ENCODE measurements around the gene FAM107B.
"Not testable (repeated sequence)": the region's sequence is repeated elsewhere in the genome, so short reads cannot be mapped to it uniquely, and the experiment has no call there.

Gene FAM107B

GRCh38 chr10:14731875-14732512 lies 42.7 kb downstream of the FAM107B start:
- no peak for DNase-seq

GRCh38 chr10:14728346-14728745 lies 46.4 kb downstream of the FAM107B start:
- DNase-seq = no peak

- no peak for DNase-seq
Measured at GRCh38 chr10:14727924-14728323, 46.8 kb downstream of the FAM107B start.

- no peak for DNase-seq
Measured at GRCh38 chr10:14727465-14727864, 47.2 kb downstream of the FAM107B start.

- no peak for DNase-seq
Measured at GRCh38 chr10:14724931-14725330, 49.8 kb downstream of the FAM107B start.

GRCh38 chr10:14723052-14723689 lies 51.5 kb downstream of the FAM107B start:
- DNase-seq = no peak

- DNase-seq = no peak
Measured at GRCh38 chr10:14717552-14717951, 57.1 kb downstream of the FAM107B start.

GRCh38 chr10:14712991-14713424 lies 61.7 kb downstream of the FAM107B start:
- no peak for DNase-seq

GRCh38 chr10:14709344-14709743 lies 65.4 kb downstream of the FAM107B start:
- not testable (repeated sequence) for DNase-seq

GRCh38 chr10:14707481-14707880 lies 67.2 kb downstream of the FAM107B start:
- peak; percentile 34 for DNase-seq

- DNase-seq = no peak
Measured at GRCh38 chr10:14705548-14706230, 69.0 kb downstream of the FAM107B start.

GRCh38 chr10:14703631-14704001 lies 71.1 kb downstream of the FAM107B start:
- DNase-seq = no peak

- DNase-seq = no peak
Measured at GRCh38 chr10:14701466-14701865, 73.2 kb downstream of the FAM107B start.

- DNase-seq = no peak
Measured at GRCh38 chr10:14700546-14700945, 74.2 kb downstream of the FAM107B start.

- no peak for DNase-seq
Measured at GRCh38 chr10:14699482-14699881, 75.2 kb downstream of the FAM107B start.

GRCh38 chr10:14698829-14699170 lies 75.9 kb downstream of the FAM107B start:
- no peak for DNase-seq

- DNase-seq = peak; percentile 87
Measured at GRCh38 chr10:14698111-14698828, 76.4 kb downstream of the FAM107B start.

GRCh38 chr10:14697281-14697680 lies 77.4 kb downstream of the FAM107B start:
- no peak for DNase-seq

GRCh38 chr10:14696821-14697220 lies 77.9 kb downstream of the FAM107B start:
- DNase-seq = no peak

GRCh38 chr10:14695847-14696480 lies 78.7 kb downstream of the FAM107B start:
- no peak for DNase-seq

- no peak for DNase-seq
Measured at GRCh38 chr10:14693891-14694290, 80.8 kb downstream of the FAM107B start.

GRCh38 chr10:14692344-14693076 lies 82.2 kb downstream of the FAM107B start:
- DNase-seq = no peak
